Astrocyte (in vitro differentiated cells and primary cell): ENCODE measurements around the gene ENO2. TPM values are rescaled to one million over a fixed set of nuclear protein-coding genes. Genes with fewer than 3 reads are reported as not detected.

ENCODE experiments used
- DNase-seq: peaks from one replicate; pipeline ENCODE4 v3.0.0-alpha.2; 2010; ENCODE audit warnings: low read depth
- FAIRE-seq: peaks from 2 replicates; lab custom pipeline; 2011; peaks lifted over from hg19 to GRCh38; lab: Jason Lieb, UNC
- H2AFZ ChIP-seq: 2 replicates; pipeline ENCODE4 v1.6.0; 2012; ENCODE audit warnings: low read depth, low read length, inconsistent platforms
- H3K27ac ChIP-seq: 2 replicates; pipeline ENCODE4 v1.5.1; 2011; ENCODE audit warnings: low read depth, low read length, inconsistent platforms
- H3K27me3 ChIP-seq: 2 replicates; pipeline ENCODE4 v1.6.0; 2011; ENCODE audit warnings: low read length, inconsistent platforms; ENCODE audit not compliant: insufficient read depth
- H3K36me3 ChIP-seq: 2 replicates; pipeline ENCODE4 v1.5.1; 2011; ENCODE audit warnings: low read length, inconsistent platforms; ENCODE audit not compliant: insufficient read depth
- H3K4me1 ChIP-seq: 2 replicates; pipeline ENCODE4 v1.5.1; 2011; ENCODE audit warnings: low read length, inconsistent platforms; ENCODE audit not compliant: insufficient read depth
- H3K4me2 ChIP-seq: 2 replicates; pipeline ENCODE4 v1.6.0; 2012; ENCODE audit warnings: low read length, inconsistent platforms
- H3K4me3 ChIP-seq: 2 replicates; pipeline ENCODE4 v1.5.1; 2011; ENCODE audit warnings: low read depth, mild to moderate bottlenecking, low read length, inconsistent platforms; ENCODE audit not compliant: insufficient read depth
- H3K79me2 ChIP-seq: 2 replicates; pipeline ENCODE4 v1.6.0; 2012; ENCODE audit warnings: mild to moderate bottlenecking, low read length, inconsistent platforms; ENCODE audit not compliant: insufficient read depth
- H3K9ac ChIP-seq: 2 replicates; pipeline ENCODE4 v1.6.0; 2012; ENCODE audit warnings: mild to moderate bottlenecking, low read length, inconsistent platforms
- H3K9me3 ChIP-seq: 2 replicates; pipeline ENCODE4 v1.5.1; 2012; ENCODE audit warnings: low read depth, mild to moderate bottlenecking, low read length, inconsistent platforms; ENCODE audit not compliant: insufficient read depth
- H4K20me1 ChIP-seq: 2 replicates; pipeline ENCODE4 v1.6.0; 2012; ENCODE audit warnings: low read length, inconsistent platforms; ENCODE audit not compliant: insufficient read depth
- H3K27ac Mint-ChIP-seq: one replicate; pipeline ENCODE4 v1.8.0; 2021; ENCODE audit warnings: mild to moderate bottlenecking, mixed read lengths; ENCODE audit not compliant: unreplicated experiment
- H3K27me3 Mint-ChIP-seq: one replicate; pipeline ENCODE4 v1.8.0; 2021; ENCODE audit warnings: low read depth, mixed read lengths; ENCODE audit not compliant: unreplicated experiment
- H3K36me3 Mint-ChIP-seq: one replicate; pipeline ENCODE4 v1.8.0; 2021; ENCODE audit warnings: low read depth, mixed read lengths; ENCODE audit not compliant: unreplicated experiment
- H3K4me1 Mint-ChIP-seq: one replicate; pipeline ENCODE4 v1.8.0; 2021; ENCODE audit warnings: low read depth, mixed read lengths; ENCODE audit not compliant: unreplicated experiment
- H3K4me3 Mint-ChIP-seq: one replicate; pipeline ENCODE4 v1.8.0; 2021; ENCODE audit warnings: mild to moderate bottlenecking, moderate library complexity, mixed read lengths; ENCODE audit not compliant: unreplicated experiment
- H3K9me3 Mint-ChIP-seq: one replicate; pipeline ENCODE4 v1.8.0; 2021; ENCODE audit warnings: mild to moderate bottlenecking, mixed read lengths; ENCODE audit not compliant: unreplicated experiment
- CTCF ChIP-seq: IDR thresholded peaks from 2 replicates; pipeline ENCODE4 v1.5.1; 2011; ENCODE audit warnings: low read depth, mild to moderate bottlenecking, inconsistent platforms, low read length, moderate library complexity; ENCODE audit not compliant: insufficient read depth
- EZH2 ChIP-seq: IDR thresholded peaks from 2 replicates; pipeline ENCODE4 v1.6.1; 2012; ENCODE audit warnings: mild to moderate bottlenecking, low read length, inconsistent platforms; ENCODE audit not compliant: insufficient read depth
- total RNA-seq: library from RNA; stranded (reverse); gene quantifications from 2 replicates; pipeline ENCODE4 v1.2.1, GENCODE V29; 2021

ENO2 gene
- total RNA-seq, 1 donor from 2014 or later, result 46.4 TPM

GRCh38 chr12:6914947-6915788 is 788 bp downstream of the ENO2 start:
- Mint-ChIP-seq H3K27ac (peak overlapping the region; percentile 87), H3K4me3 (peak overlapping the region; percentile 89), H3K36me3 (peaks cover 7% of the 10 kb centered on the region), H3K27me3 (peaks cover 5% of the 10 kb centered on the region), H3K9me3 (no peaks in the 10 kb centered on the region), H3K4me1 (peaks cover 15% of the 10 kb centered on the region)
- Histone ChIP-seq H3K9ac (peak overlapping the region; percentile 75), H4K20me1 (no peaks in the 10 kb centered on the region), H3K4me2 (peak overlapping the region; percentile 97), H3K36me3 (peaks cover 2% of the 10 kb centered on the region), H3K27me3 (no peaks in the 10 kb centered on the region), H3K4me3 (peak overlapping the region; percentile 63), H3K9me3 (no peaks in the 10 kb centered on the region), H3K4me1 (peaks cover 25% of the 10 kb centered on the region), H2AFZ (peak overlapping the region; percentile 69), H3K79me2 (no peaks in the 10 kb centered on the region), H3K27ac (no peak overlapping the region)
- no peak for TF ChIP-seq CTCF
- TF ChIP-seq EZH2, result no peak
- DNase-seq, result no peak
- no peak for FAIRE-seq

GRCh38 chr12:6915789-6916285 is 1.5 kb downstream of the ENO2 start:
- TF ChIP-seq EZH2, result no peak
- no peak for TF ChIP-seq CTCF

More at GRCh38 chr12:6915789-6916285, 1.5 kb downstream of the ENO2 start:
- FAIRE-seq (no peak), DNase-seq (no peak)
- no peak overlapping the region for H3K4me3 ChIP-seq
- no peaks in the 10 kb centered on the region for H4K20me1 ChIP-seq
- no peak overlapping the region for H2AFZ ChIP-seq
- peak overlapping the region; percentile 97 for H3K4me2 ChIP-seq
- no peaks in the 10 kb centered on the region for H3K27me3 ChIP-seq
- peaks cover 5% of the 10 kb centered on the region for H3K27me3 Mint-ChIP-seq
- peaks cover 2% of the 10 kb centered on the region for H3K36me3 ChIP-seq
- H3K4me1 ChIP-seq, result peaks cover 25% of the 10 kb centered on the region
- H3K4me3 Mint-ChIP-seq, result peak overlapping the region; percentile 89
- H3K27ac Mint-ChIP-seq, result peak overlapping the region; percentile 41
- H3K9me3 Mint-ChIP-seq, result no peaks in the 10 kb centered on the region
- H3K36me3 Mint-ChIP-seq, result peaks cover 7% of the 10 kb centered on the region
- no peaks in the 10 kb centered on the region for H3K9me3 ChIP-seq
- H3K27ac ChIP-seq, result no peak overlapping the region
- H3K9ac ChIP-seq, result no peak overlapping the region
- peaks cover 15% of the 10 kb centered on the region for H3K4me1 Mint-ChIP-seq
- H3K79me2 ChIP-seq, result no peaks in the 10 kb centered on the region
